ENCODE data around the gene MNT. TPM values are rescaled to one million over a fixed set of nuclear protein-coding genes. Genes with fewer than 3 reads are reported as not detected.

Gene MNT
- total RNA-seq, 3 donors from 2014 or later (not counting 1 experiment from before 2014, with no cell fraction given) = 72.3 to 108 (median 77.6) TPM

DNA sequence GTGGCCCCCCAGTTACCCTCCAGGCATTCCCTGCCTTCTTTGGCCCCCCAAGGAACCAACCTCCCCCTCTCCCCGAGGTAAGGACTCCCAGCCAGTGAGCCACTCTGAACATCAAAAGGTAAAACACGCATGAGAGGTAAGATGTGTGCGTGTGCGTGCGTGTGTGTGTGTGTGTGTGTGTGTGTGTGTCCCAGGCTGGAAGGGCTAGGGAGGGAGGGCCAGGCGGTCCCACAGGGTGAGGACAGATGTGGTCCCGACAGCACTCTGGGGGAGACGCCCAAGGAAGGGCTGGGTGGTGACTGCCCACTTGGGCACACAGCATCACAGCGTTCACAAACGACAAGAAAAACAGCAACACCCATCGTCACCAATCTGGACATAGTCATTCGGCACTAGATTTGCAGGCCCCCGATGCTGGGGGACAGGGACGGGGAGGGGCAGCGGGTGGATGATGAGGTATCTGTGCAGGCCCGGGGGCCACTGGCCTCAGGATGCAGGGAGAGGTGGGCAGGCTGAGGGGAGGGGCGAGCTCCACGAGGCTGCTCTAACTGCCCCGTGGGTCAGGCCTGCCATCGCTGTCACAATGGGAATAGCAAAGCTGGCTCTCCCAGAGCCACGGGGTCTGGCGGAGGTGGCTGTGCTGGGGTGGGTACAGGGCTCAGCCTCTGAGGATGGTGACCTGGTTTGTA lies 16.3 kb downstream of the MNT start:
- H3K27me3 ChIP-seq (ENCODE audit: control insufficient read depth, insufficient read depth, low read length) = no peaks in the 10 kb centered on the region
- H3K4me3 ChIP-seq (ENCODE audit: low read length) = no peak overlapping the region
- Mint-ChIP-seq H3K27ac (peak overlapping the region in 1 of 2 donors; percentile 53), H3K9me3 (no peaks in the 10 kb centered on the region), H3K36me3 (no peaks in the 10 kb centered on the region), H3K4me1 (peaks cover 0 to 17% of the 10 kb centered on the region in 2 donors), H3K4me3 (no peak overlapping the region), H3K27me3 (ENCODE audit: low read depth in 2 of 2) (no peaks in the 10 kb centered on the region)
- no peak for DNase-seq
- 91% methylated on average over 21 of the region's 22 CpGs for WGBS (ENCODE audit: insufficient coverage)
- H3K36me3 ChIP-seq (ENCODE audit: control insufficient read depth, insufficient read depth, low read length) = peaks cover 21% of the 10 kb centered on the region
- no peaks in the 10 kb centered on the region for H3K9me3 ChIP-seq (ENCODE audit: control insufficient read depth, insufficient read depth, low read length)
- TF ChIP-seq, protein P1, sequence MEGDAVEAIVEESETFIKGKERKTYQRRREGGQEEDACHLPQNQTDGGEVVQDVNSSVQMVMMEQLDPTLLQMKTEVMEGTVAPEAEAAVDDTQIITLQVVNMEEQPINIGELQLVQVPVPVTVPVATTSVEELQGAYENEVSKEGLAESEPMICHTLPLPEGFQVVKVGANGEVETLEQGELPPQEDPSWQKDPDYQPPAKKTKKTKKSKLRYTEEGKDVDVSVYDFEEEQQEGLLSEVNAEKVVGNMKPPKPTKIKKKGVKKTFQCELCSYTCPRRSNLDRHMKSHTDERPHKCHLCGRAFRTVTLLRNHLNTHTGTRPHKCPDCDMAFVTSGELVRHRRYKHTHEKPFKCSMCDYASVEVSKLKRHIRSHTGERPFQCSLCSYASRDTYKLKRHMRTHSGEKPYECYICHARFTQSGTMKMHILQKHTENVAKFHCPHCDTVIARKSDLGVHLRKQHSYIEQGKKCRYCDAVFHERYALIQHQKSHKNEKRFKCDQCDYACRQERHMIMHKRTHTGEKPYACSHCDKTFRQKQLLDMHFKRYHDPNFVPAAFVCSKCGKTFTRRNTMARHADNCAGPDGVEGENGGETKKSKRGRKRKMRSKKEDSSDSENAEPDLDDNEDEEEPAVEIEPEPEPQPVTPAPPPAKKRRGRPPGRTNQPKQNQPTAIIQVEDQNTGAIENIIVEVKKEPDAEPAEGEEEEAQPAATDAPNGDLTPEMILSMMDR (IDR thresholded peaks at IDR 0.05) = no peak
- intact Hi-C loops (cut with micrococcal nuclease) = no loop called here
- peaks cover 11% of the 10 kb centered on the region for H3K4me1 ChIP-seq (ENCODE audit: control insufficient read depth, insufficient read depth, low read length)
- no peak overlapping the region for H3K27ac ChIP-seq (ENCODE audit: low read length)
- no peak for ATAC-seq

DNA sequence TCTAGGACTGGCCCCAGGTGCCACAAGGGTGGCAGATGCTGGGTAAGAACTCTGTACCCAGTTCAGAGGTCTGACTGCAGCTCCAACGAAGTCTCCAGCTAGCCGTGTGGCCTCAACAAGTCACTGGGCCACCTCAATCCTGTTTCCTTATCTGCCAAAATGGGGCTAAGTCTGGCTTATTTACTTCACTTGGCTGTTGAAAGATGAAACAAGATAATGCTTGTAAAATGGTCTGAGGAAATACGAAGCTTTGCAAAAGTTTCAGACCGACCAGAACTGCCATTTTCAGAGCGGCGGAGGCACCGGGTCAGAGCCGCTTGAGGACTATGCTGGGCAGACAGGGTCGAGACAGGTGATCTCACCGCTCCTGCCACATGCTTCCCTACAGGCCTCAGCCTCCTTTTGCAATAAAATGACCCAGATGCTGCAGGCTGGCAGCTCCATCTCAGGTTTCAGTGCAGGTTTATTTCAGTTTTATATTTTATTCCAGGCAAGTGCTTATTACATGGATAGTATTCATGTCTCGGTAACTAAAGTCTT lies 17.2 kb downstream of the MNT start:
- peaks cover 0 to 8% of the 10 kb centered on the region in 2 donors for H3K4me1 Mint-ChIP-seq
- Histone ChIP-seq H3K27ac (ENCODE audit: low read length) (no peak overlapping the region), H3K9me3 (ENCODE audit: control insufficient read depth, insufficient read depth, low read length) (no peaks in the 10 kb centered on the region), H3K4me3 (ENCODE audit: low read length) (no peak overlapping the region), H3K36me3 (ENCODE audit: control insufficient read depth, insufficient read depth, low read length) (peaks cover 24% of the 10 kb centered on the region), H3K4me1 (ENCODE audit: control insufficient read depth, insufficient read depth, low read length) (peaks cover 11% of the 10 kb centered on the region), H3K27me3 (ENCODE audit: control insufficient read depth, insufficient read depth, low read length) (no peaks in the 10 kb centered on the region)
- intact Hi-C loops (cut with micrococcal nuclease) = no loop called here
- H3K27ac Mint-ChIP-seq = peak overlapping the region in 1 of 2 donors; percentile 53
- ATAC-seq (no peak), DNase-seq (no peak)
- no peaks in the 10 kb centered on the region for H3K9me3 Mint-ChIP-seq
- no peaks in the 10 kb centered on the region for H3K27me3 Mint-ChIP-seq (ENCODE audit: low read depth in 2 of 2)
- WGBS (ENCODE audit: insufficient coverage) = 95% methylated on average over 10 of the region's 11 CpGs
- TF ChIP-seq, protein P1 (IDR thresholded peaks at IDR 0.05) = no peak
- H3K36me3 Mint-ChIP-seq = no peaks in the 10 kb centered on the region
- H3K4me3 Mint-ChIP-seq = no peak overlapping the region

DNA sequence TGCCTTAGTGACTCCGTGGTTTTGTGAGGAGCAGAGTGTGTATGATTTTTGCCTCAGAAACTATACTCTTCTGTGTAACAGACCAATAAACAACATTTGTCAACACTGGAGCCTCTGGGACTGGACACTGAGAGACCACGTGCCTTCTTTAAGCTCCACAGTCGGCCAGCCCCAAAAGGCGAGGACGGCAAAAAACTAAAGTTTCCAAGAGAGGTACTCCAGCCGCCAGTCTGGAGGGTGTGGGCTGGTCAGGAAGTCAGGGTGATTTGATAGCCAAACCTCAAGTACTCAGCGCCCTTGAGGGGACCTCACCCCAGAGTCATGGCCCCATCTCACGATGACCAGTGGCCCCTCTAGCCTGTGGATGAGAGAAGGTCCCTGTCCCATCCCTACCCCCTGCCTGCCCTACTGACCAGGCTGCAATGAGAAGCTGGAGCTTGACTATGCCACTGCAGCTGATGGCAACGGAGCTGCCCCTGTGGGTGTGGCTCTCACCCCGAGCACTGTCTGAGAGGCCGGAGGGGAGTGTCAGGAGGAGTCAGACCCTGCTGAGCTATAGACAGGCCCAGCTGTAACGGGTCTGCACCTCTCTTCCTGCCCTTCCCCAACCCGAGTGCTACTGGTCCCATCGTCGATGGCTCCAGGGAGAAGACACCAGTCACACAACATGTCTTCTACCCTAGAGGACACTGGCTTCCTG lies 19.8 kb downstream of the MNT start:
- H3K27ac Mint-ChIP-seq = no peak overlapping the region
- peaks cover 19% of the 10 kb centered on the region for H3K36me3 ChIP-seq (ENCODE audit: control insufficient read depth, insufficient read depth, low read length)
- no peaks in the 10 kb centered on the region for H3K9me3 Mint-ChIP-seq

More for the DNA sequence above, 19.8 kb downstream of the MNT start:
- H3K36me3 Mint-ChIP-seq = no peaks in the 10 kb centered on the region
- Histone ChIP-seq H3K4me1 (ENCODE audit: control insufficient read depth, insufficient read depth, low read length) (peaks cover 11% of the 10 kb centered on the region), H3K9me3 (ENCODE audit: control insufficient read depth, insufficient read depth, low read length) (no peaks in the 10 kb centered on the region), H3K4me3 (ENCODE audit: low read length) (no peak overlapping the region), H3K27me3 (ENCODE audit: control insufficient read depth, insufficient read depth, low read length) (no peaks in the 10 kb centered on the region), H3K27ac (ENCODE audit: low read length) (no peak overlapping the region)
- H3K4me3 Mint-ChIP-seq = no peak overlapping the region
- intact Hi-C loops (cut with micrococcal nuclease) = no loop called here
- DNase-seq = no peak
- no peak for ATAC-seq
- WGBS (ENCODE audit: insufficient coverage) = 84% methylated on average over 15 of the region's 15 CpGs
- H3K4me1 Mint-ChIP-seq = no peaks in the 10 kb centered on the region
- H3K27me3 Mint-ChIP-seq (ENCODE audit: low read depth in 2 of 2) = no peaks in the 10 kb centered on the region
- TF ChIP-seq, protein P1 (IDR thresholded peaks at IDR 0.05) = no peak

Measured in natural killer cell (primary cell).